GOT3 (cell line): Measurements from ENCODE around the gene CLTA.

Experiments
- DNase-seq: peaks from one replicate; lab custom pipeline; 2025; ENCODE audit warnings: mixed read lengths; lab: John Stamatoyannopoulos, UW

The CLTA gene

DNA sequence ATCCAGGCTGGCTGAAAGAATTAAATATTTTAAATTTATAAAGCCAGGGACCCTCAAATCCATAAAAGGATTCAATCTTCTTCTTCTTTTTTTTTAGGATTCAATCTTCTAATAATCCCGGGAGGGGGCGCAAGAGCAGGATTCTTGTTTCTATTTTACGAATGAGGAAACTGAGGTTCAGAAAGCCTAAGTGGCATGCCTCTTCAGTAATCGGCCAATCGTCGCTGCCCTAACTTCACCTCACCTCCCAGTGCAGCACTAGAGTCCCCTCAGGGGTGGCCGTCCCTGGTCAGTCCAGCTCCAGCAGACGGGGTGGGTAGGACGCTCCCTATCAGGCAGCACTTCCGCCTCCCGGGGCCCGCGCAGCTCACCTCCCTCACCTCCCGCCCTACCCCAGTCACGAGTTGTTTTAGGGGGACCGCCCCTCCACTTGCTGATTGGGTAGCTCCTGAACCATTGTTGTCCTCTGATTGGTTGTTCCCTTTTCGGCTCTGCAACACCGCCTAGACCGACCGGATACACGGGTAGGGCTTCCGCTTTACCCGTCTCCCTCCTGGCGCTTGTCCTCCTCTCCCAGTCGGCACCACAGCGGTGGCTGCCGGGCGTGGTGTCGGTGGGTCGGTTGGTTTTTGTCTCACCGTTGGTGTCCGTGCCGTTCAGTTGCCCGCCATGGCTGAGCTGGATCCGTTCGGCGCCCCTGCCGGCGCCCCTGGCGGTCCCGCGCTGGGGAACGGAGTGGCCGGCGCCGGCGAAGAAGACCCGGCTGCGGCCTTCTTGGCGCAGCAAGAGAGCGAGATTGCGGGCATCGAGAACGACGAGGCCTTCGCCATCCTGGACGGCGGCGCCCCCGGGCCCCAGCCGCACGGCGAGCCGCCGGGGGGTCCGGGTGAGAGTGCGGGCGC is at the start of gene CLTA:
Gene CLTA (plus strand): TSS at position 534 of the 902 bp plus-strand sequence. CDS start 136 bp downstream, at position 670.
- peak; percentile 85 for DNase-seq

DNA sequence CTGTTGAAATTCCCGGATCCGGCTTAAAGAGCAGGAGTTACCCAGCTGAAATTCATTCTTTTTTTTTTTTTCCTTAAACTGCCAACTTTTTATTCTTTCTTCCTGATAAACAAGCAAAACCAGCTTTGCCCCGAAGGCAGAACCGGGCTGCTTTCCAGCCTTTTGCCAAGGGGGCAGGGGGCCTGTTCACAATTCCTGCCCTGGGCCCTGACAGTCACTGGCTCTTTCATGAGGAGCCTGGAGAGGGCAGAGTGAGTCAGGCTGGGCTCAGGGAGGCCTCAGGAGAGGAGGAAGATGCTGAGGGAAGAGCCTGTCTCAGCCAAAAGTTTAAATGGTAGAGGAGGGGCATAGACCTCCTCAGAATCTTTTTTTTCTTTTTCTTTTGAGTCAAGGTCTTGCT is 49.4 kb upstream of the CLTA start:
- DNase-seq = no peak

DNA sequence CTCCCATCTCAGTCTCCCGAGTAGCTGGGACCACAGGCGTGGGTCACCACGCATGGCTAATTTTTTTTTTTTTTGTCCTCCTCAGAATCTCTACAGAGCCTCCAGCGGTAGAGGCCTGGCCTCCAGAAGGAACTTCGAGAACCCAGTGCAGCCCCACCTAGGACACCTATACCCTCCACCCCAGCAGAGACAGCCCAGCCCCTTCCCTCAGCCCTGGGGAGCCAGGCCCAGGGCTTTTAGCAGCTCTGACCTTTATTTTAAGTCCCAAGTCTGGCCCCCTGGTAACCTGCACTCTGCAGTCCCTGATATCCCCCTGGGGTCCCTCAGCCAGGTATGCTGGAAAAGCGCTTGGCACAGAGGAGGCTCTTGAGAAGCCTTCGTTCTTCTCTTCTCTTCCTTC is 49.0 kb upstream of the CLTA start:
- no peak for DNase-seq

DNA sequence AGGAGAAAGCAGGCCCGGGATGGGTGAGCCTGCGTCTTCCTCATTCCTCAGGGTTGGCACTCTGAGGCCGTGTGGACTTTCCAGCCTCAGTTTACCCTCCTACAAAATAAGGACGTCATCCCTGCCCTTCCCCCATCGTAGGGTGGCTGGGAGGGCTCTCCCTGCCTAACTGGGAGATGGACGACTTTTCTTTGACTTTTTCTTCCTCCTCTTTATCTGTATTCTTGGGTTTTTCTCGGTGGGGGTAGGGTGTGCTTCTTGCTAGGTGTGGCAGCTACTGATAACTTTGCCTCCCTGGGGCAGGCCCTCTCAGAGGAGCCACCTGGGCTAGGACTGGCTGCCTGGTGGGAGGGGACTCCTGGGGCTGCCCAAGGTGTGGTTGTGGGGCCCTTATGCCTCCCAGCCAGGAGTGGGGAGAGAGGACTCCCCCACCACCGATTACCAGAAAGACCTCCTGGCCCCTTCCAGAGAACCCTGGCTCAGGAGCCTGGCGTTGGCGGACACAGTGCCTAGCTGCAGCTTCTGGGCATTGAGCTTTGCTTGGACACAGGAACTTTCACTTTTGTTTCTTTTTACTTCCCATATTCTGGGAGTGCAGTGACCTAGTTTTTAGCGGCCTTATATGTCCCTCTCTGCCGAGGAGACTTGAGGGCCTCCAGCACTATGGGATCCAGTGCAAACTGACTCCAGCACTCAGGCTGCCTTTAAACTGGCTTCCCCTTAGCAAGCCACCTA is 48.0 kb upstream of the CLTA start:
- DNase-seq = no peak

- no peak for DNase-seq
Observed at GRCh38 chr9:36143245-36143641, 47.5 kb upstream of the CLTA start.

DNA sequence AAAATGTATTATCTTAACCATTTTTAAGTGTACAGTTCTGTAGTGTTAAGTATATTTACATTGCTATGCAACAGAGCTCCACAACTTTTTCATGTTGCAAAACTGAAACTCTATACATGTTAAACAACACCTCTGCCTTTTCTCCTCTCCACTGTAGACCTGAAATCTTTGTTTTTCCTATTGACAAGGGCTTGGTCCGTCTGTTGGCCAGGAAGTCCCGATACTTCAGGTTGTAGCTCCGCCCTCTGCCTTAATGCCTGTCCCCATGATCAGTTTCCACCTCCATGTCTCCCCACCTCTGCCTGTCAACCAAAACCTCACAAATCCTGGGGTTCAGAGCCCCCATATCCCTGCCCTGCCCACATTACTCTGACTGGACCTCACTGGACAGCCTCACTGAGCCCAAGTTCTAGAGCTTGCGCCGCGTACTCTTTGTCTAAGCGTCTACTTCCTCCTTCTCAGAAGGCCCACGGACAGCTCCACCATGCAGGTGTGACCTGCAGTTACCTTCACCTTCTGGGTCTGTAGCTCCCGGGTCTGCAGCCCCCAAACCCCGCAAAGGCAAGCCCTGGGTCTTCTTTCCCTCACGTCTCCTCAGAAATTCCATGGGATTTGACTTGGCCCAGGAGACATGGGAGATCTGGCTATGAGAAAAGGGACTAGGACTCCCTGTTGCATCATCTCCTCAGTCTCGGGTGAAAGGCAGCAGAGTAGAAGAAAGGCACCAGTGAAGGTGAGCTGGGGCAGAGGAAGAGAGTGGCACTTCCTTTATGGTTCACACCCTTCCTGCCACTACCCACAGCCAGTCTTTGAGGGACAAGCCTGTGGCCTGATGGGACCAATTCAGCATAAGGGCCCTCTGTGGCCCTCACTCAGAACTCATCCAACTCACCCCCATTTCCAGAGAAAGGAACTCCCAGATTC is 46.1 kb upstream of the CLTA start:
- DNase-seq = no peak

DNA sequence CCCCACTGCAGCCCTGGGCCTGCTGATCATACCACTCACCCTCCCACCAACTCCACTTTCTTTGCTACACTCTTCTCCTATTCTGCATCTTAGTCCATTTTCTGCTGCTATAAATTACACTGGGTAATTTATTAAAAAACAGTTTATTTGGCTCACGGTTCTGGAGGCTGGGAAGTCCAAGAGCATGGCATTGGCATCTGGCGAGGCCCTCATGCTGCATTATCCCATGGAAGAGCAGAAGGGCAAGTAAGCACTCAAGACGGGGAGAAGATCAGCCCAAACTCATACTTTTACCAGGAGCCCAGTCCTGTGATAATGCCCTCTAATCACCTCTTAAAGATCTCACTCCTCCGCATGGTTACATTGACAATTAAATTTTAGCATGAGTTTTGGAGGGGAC is 44.8 kb upstream of the CLTA start:
- no peak for DNase-seq

DNA sequence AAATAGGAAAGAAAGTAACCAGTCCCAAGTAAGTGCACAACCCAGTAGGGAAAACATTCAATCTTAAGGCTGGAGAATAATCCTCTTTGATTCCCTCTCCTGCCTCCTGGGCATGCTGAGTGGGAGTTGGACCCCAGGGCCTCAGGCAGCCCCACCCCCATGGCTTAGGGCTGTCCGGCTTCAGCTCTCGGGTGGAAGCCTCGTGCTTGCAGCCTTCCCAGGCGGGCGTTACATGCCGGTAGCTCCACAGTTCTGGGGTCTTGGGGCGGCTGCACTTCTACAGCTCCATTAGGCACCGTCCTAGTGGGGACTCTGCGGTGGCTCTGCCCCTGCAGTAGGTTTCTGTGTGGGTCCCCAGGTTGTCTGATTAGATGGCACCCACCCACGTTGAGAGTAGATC is 44.1 kb upstream of the CLTA start:
- DNase-seq = no peak

DNA sequence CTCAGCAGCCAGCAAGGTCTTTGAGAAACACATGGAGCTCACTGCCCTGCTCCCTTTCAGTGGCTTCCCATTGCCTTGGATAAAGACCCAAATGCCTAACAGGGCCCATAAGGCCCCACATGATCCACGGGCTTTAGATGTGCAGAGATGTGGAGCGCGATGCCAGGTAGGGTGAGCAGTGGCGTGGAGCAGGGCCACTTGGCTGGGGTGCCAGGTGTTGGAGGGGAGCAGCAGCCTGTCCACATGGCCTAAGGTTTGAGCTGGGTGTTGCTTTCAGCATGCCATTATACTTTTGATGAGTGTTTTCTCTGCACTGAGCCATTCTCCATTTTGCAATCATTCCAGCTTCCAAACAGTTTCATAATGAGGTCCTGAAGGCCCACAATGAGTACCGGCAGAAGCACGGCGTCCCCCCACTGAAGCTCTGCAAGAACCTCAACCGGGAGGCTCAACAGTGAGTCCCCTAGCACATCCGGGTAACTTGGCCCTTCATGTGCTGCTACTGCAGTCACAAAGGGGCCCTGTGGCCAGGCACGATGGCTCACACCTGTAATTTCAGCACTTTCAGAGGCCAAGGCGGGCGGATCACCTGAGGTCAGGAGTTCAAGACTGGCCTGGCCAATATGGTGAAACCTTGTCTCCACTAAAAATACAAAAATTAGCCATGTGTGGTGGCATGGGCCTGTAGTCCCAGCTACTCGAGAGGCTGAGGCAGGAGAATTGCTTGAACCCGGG is 43.1 kb upstream of the CLTA start:
- DNase-seq = no peak

GRCh38 chr9:36148311-36149051 is 42.2 kb upstream of the CLTA start:
- peak; percentile 55 for DNase-seq

DNA sequence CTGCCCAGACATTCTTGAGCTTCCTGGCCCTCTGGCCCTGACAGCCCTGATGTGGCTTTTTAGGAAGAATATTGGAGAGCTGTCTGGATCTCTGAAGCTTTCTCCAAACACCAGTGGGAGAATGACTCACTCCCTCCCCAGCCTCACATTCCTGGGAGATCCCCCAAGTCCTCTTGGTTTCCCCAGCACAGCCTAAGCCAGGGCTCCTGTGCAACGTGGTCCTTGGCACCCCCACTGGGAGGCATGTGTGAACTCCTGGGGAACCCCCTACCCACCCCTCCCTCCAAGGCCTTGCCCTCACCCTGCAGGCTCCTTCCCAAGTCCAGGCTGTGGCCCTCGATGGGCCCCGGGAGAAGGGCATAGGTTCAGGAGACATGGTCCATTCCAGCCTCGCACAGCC is 41.5 kb upstream of the CLTA start:
- no peak for DNase-seq

DNA sequence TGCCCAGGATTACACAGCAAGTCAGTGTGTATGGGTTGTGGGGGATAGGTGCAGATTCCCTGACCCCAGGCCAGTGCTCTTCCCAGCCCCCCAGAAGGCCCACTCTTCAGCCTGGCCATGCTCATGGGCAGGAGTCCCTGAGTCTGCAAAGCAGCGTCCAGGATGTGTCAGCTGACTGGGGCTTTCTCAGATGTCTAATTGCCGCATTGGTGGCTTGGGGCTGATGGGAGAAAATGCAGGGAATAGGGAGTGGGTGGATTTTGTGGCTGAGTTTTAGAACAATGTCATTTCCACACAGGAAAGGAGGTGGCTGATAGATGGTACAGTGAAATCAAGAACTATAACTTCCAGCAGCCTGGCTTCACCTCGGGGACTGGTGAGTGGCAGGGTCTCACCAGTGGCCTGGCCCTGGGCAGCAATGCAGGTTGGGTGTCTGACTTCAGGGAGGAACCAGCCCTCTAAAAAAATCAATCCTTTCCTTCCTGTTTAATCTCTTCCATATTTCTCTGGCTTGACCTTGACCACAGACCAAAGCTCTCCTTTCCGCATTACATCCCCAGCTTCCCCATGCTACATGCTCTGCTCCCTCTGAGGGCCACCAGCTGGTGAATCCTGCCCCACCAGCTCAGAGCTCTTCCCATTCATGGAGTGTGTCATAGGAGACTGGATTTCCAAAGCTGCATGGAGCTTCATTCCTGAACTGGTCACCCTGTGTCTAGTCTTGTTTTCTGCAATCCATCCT is 40.0 kb upstream of the CLTA start:
- DNase-seq = no peak

DNA sequence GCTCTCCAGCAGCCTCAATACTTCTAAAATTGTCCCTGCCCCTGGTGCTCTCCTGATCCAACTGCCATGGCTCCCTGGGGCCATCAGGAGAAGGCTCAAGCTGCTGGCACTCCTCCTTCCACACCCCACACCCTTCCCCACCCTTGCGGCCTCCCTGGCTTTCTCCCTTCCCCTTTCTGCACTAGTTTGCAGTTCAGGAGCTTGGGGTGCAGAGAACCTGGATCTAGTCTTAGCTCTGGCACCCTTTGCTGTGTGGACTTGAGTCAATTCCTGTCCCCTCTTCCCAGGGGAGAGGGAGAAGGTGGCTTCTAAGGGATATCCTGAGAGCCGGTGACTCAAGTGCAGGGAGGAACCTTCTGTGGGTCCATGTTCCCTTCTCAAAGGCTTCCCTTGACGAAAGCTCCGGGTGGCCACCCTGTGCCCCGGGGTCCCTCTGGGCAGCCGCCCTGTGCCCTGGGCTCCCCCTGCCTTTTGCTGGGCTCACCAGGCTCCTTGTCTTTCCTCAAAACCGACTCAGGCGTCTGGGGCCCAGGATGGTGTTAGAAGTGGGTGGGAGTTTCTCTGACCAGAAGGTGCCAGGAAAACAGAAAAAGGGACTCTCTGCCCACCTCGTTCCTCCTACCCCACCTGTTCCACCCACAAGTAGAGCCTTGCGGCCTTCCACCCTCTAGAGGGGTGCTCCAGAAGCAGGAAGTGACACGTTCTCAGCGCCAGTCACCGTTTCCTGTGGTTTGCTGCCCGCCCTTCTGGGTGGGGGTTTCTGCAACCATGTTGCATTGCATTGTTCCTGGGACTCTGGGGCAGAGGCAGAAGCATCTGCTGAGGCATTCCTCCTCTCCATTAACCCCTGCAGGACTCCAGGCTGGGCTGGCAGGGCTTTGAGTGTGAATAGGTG is 39.2 kb upstream of the CLTA start:
- DNase-seq = no peak

DNA sequence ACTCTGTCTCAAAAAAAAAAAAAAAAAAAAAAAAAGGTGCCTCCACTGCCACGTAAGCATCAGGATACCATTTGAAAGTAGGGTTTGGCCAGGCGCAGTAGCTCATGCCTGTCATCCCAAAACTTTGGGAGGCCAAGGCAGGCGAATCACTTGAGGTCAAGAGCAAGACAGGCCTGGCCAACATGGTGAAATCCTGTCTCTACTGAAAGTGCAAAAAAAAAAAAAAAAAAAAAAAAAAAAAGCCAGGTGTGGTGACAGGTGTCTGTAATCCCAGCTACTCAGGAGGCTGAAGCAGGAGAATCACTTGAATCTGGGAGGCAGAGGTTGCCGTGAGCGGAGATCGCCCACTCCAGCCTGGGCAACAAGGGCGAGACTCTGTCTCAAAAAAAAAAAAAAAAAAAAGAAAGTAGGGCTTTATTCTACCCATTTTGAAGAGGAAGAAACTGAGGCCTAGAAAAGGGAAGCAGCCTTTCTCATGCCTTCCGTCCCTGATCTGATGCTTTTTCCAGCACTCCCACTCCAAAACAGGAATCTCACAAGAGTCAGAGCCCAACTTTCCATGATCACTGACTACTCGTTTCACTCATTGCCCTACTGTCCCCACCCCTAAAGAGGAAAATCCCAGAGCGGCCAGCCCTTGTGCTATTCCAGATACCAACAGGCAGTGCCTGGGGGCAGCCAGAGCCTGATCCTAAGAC is 37.8 kb upstream of the CLTA start:
- no peak for DNase-seq

DNA sequence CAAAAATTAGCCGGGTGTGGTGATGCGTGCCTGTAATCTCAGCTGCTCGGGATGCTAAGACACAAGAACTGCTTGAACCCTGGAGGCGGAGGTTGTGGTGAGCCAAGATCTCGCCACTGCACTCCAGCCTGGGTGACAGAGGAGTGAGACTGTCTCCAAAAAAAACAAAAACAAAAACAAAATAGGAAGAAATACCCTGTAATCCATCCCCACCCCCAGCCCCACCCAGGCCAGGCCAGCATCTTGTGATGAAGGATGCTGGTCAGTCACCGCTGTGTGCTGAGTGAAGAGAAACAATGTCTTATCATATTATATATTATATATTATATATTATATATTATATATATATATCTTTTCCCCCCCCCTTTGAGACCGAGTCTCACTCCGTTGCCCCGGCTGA is 37.0 kb upstream of the CLTA start:
- no peak for DNase-seq

GRCh38 chr9:36154331-36154952 is 36.3 kb upstream of the CLTA start:
- no peak for DNase-seq

GRCh38 chr9:36156116-36156515 is 34.6 kb upstream of the CLTA start:
- DNase-seq = no peak

DNA sequence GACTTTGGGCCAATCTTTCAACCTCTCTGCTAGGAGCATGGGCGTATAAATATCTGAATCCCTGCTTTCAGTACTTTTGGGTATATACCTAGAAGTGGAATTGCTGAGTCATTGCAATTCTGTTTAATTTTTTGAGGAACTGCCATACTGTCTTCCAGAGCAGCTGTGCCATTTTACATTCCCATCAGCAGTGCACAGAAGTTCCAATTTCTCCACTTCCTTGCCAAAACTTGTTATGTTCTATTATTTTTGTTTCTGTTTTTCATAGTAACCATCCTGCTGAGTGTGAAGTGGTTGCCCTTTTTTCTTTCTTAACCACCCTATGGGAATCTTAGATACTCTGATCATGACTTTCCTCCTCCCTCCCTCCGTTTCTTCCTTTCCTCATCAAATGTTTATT is 32.6 kb upstream of the CLTA start:
- DNase-seq = no peak
